GM19463 (cell line): ENCODE measurements around the gene SKI.

ENCODE experiments used
- ATAC-seq: cut with Tn5 transposase; IDR thresholded peaks from one replicate; pipeline ENCODE4 v1.9.1; 2021; ENCODE audit warnings: mild to moderate bottlenecking, moderate library complexity; ENCODE audit not compliant: unreplicated experiment

The SKI gene

DNA sequence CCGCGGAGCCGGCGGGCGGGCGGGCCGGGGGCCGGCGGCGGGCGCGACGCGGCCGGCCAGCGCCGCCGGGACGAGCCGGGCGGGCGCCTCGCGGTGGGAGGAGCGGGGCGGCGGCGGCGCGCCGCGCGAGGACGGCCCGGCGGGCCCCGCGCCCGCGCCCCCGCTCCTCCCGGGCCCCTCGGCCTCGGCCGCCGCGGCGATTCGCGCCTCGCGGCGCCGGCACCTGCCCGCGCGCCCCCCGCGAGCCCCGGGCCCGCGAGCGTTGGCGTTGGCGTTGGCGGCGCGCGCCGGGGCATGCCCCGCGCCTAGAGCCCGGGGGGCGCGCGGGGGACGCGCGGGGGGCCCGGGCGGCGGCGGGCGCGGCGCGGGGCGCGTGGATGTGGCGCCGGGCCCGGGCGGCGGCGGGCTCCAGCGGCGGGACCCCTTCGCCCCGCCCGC, at the start of gene SKI:
TSS of gene SKI (plus strand) at position 163 of the 438 bp plus-strand sequence. CDS start 448 bp downstream, outside the sequence.
- no peak for ATAC-seq

DNA sequence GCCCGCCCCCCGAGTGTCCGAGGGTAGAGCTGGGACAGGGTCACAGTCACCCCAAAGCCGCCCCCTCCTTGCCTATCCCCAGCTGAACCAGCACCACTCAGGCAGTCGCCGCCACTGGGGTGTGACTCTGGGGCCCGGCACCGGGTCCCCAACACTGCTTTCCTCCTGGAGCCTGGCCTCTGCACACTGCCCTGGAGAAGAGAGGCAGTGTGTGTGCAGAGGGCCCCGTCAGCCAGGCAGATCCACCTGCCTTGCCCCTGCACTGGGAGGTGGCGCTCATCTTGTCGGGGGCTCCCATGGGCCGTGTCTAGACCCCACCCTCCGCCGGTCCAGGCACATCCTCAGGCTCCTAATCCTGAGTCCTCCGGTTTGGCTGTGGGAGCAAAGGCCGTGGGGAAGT, 49.2 kb upstream of the SKI start:
- no peak for ATAC-seq

DNA sequence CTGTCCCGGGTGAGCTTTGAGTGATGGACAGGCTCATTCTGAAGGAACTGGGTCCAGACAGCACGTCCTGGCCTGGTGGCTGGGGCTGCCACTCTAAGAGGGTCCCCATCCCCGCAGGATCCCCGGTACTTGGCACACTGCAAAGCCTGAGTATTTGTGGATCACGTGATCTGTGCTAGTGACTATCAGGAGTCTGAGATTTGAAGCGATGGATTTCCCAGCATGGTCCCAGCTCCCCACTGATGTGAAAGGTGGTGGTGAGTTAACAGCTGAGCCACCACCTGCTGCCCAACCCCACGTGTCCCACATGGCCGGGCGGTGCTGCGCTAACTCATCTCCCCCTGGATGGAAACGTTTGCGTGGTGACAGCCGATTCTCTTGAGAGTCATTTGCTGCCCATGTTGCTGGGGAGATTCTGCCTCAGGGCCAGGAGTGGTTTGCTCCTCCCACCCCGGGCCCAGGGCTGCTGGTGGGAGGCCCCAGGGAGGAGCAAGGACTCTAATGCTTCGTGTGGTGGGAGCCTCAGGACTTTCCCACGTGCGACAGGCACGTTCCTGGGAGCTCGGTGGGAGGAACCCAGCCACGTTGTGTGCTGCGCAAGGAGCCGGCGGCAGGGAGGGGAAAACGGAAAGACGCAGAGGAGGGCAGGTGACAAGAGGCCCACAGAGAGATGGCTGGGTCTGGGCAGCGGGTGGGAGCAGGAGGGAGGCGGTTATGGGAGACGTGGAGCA, 48.7 kb upstream of the SKI start:
- ATAC-seq = no peak

DNA sequence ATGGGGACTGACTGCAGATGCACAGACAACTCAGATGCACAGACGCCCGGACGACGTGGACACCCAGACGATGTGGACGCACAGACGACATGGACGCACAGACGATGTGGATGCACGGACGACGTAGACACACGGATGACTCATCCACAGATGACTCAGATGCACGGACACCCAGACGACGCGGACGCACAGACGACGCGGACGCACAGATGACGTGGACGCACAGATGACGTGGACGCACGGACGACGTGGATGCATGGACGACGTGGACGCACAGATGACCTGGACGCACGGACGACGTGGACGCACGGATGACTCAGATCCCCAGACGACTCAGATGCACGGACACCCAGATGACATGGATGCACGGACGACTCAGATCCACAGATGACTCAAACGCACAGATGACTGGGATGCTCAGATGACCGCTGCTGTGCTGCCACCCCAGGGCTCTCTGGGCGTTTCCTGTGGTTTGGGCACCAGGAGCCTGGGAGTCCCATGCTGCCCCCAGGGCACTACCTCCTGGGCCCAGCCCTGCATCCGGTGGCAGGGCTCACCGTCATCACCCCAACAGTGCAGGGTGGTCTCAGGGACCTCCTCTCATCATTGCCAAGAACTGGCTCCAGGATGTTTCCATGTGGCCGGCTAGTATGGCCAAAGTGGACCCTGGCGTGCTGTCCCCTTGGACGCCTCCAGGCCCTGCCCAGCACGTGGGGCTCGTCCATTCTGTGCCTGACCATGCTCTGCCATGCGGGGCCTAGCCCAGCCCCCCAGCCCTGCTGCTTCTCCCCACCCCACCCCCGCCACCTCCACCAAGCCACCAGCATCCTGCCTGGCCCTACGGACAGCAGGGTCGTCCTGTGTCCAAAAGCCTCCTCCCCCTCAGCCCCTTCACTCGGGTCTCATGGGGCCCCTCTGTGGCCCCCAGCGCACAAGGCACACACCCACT, 47.5 kb upstream of the SKI start:
- ATAC-seq = no peak

DNA sequence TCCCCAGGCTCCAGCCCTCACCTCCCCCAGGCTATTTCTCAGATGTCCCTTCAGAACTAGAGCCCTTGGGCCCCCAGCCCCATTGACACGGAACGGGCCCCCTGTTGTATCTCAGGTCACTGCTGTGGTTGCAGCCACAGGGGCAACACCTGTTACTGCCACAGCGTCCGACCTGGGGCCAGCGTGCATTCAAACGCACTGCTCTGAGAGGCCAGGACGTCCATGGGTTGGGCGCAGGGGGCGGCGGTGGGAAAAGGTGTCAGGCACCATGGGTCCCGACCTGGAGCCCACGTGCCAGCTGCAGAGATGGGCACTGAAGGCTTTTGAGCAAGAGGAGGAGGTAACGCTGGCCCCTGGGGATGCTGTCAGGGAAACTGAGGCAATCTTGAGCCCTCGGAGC, 46.8 kb upstream of the SKI start:
- ATAC-seq = no peak

DNA sequence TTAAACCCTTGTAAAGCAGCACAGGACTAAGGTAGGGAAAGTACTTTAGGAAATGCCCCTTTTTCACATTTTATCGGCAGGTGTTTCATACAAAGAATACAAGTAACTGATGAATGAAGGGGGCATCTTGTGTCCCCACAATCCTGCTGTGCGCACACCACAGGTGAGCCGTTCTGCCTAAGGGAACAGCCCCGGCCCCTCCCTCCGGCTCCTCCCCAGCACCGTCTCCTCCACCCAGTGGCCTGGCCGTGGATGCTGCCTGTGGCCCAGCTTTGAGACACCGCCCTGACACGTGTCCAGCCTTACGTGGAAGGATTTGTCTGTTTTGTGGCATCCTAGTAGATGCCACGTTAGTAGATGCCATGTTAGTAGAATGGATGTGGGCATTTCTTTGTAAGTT, 46.4 kb upstream of the SKI start:
- ATAC-seq = no peak

DNA sequence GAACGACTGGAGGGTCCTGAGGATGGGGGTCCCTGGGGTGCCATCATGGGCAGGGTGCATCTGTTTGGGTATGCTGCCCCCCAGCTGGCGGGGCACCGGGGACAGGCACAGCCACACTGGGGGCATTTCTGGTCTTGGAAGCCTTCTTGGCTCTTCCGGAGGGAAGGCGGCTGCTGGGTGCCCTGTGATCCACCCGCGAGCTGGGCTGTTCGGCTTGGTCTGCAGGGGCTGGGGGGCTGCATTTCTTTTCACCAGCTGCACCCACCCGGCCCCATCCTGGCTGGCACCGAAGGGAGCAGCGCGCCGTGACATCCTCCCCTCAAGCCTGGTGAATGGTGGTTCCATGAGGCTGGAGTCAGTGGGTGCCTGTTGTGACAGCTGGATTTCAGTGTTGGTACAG, 45.7 kb upstream of the SKI start:
- no peak for ATAC-seq

DNA sequence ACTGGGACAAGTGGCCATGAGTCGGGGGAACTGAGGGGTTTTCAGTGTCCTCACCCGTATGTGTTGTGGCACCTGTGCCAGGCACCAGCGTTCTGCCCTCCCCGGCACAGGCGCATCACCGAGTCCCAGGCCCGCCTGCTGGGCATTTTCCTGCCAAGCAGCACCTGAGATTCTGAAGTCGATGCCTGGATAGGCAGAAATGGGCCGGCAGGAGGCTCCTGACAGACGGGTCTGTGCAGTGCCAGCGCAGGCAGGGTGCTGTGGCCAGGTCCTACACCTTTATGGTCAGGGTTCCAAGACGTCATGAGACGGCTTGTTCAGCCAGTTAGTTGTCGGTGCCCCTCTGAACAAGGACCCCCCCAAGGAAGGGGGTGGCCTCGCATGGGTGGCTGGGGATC, 44.2 kb upstream of the SKI start:
- ATAC-seq = no peak

DNA sequence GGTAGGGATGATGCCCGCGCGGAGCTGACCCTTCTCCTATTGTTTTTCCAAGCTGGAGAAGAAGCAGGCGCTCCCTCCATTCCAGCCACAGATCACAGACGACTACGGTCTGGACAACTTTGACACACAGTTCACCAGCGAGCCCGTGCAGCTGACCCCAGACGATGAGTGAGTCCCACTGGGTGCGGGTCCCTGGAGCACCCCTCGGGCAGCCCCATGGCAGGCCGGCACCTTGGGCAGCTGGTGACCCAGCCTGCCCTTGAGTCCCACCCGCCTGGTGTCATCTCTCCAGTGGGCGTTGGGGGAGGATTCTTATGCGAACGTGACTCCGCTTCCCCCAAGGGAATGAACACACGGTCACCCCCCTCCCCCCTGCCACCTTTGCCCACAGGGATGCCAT, 43.6 kb upstream of the SKI start:
- ATAC-seq = no peak

DNA sequence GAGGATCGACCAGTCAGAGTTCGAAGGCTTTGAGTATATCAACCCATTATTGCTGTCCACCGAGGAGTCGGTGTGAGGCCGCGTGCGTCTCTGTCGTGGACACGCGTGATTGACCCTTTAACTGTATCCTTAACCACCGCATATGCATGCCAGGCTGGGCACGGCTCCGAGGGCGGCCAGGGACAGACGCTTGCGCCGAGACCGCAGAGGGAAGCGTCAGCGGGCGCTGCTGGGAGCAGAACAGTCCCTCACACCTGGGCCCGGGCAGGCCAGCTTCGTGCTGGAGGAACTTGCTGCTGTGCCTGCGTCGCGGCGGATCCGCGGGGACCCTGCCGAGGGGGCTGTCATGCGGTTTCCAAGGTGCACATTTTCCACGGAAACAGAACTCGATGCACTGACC, 43.2 kb upstream of the SKI start:
- no peak for ATAC-seq

DNA sequence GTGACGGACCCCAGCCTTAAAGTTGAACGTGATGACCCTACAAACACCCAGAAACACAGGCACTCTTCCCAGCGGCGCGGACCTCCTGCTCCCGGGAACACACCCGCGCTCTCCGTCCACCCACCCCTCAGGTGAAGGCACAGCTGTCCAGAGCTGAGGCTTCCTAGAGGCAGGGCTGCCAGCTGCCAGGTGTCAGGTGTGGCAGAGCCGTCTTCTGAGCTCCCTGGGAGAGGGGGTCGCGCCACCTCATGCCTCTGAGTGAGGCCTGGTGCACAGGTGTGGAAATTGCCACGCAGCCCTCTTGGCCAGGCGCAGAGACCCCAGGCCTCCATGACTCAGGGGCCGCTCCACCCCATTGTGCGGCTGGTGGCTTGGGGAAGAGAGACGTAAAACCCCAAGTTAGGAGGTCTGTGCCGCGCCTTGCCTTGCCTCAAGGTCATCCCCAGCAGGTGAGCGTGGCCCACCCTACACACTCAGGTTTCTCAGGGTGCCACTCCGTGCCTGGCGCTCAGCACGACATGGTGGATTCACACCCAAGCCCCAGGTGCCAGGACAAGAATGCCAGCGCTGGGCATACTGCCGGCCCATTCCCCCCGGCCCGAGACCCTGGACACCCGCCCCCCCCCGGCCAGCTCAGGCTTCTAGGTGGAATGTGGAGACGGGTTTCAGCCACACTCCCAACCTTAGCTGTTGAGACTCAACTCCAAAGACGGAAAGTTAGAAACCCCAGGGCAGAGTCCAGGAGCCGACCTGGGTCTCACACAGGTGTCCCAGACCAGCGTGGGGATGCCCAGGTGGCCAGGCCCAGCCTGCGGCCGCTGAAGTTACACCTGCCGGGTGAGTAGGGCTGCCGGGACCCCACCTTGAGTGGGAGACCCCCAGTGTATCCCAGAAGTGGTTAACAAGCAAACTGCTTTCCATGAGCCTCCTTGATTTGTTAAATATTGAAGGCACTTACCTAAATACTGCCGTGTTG, 42.0 kb upstream of the SKI start:
- ATAC-seq = no peak

DNA sequence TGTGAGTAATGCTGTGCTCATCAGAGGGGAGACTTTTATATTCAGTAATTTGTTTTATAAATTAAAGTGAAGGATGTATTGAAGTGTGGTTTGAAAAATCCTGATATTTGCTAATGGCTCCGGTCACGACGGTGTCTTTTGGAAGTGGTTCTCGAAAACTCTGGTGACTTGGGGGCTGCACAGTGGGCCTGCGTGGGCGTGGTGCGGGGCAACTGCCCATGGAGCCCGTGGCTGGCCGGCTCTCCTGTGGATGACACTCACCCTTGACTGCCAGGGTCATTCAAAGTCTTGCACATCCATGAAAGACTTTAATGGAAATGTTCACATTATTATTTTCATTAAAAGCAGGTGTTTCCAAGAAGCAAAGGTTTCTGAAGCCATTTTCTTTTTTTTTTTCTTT, 41.2 kb upstream of the SKI start:
- ATAC-seq = no peak

DNA sequence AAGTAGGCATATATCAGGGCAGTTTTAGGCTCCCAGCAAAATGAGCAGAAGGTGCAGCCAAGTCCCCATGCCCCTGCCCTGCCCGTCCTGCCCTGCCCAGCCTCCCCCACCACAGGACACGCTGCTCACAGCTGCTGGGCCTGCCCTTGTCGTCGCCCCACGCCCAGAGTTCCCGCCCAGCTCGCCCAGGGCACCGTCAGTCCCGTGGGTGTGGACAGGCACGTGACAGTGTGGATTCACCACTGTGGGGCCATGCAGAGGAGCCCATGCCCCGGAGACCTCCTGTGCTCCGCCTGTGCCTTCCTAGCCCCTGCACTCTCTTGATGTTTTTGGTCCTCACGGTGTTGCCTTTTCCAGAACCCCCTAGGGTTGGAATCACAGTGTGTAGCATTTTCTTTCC, 40.5 kb upstream of the SKI start:
- ATAC-seq = no peak

DNA sequence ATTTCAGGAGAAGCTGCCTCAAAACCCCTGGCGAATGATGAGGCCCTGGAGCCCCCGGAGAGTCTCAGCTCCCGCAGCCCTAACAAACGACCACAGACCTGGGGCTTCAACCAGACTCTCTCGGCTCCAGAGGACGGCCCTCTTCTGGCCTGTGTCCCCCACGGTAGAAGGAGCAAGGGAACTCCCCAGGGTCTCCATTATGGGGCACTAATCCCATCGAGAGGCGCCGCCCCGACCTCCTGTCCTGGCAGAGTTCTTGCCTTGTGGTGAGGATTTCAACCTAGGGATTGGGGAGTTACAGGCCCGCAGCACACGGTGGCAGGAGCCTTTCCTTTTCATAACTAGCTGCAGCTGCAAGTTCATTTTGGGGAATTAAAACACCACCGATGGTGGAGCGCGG, 39.8 kb upstream of the SKI start:
- no peak for ATAC-seq

DNA sequence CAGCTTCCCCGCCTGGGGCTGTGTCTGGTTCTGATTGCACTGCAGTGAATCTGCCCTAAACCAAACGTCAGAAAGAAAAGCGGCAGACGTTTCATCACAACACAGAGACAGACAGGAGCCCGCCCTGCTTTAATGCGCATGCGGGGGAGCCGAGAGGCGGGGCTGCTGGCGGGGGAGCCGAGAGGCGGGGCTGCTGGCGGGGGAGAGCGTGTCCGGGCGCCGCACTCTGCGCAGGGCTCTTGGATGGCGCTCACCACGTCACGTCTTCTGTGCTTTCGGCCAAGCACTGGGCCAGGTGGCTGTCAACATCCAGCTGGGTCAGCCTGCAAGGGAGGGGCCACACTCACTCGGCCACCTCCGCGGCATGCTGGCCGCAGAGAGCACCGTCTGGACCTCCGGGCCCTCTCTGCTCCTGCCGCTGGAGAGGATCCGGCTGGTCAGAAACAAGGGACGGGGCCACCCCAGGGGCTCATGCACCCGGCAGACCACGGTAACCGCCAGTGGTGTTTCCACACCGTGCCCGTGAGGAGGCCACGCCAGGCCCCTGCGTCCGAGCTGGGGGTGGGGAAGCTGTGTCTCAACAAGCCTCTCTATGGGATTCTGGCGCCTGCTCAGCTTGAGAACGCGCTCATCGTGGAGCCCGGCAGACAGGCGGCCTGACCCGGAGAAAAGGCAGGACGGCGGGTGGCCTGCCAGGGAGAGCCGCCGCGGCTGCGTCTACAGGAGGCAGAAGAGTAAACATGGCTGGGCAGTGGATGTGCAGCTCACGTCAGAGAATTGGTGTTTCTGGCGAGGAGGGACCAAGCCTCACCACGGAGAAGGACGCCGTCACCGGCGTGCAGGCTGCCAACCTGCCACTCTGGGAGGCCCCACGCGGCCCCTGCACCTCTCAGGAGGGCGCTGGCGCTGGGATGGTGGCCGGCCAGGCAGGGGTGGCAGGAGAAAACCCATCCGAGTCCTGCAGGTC, 38.4 kb upstream of the SKI start:
- peak; percentile 89 for ATAC-seq

DNA sequence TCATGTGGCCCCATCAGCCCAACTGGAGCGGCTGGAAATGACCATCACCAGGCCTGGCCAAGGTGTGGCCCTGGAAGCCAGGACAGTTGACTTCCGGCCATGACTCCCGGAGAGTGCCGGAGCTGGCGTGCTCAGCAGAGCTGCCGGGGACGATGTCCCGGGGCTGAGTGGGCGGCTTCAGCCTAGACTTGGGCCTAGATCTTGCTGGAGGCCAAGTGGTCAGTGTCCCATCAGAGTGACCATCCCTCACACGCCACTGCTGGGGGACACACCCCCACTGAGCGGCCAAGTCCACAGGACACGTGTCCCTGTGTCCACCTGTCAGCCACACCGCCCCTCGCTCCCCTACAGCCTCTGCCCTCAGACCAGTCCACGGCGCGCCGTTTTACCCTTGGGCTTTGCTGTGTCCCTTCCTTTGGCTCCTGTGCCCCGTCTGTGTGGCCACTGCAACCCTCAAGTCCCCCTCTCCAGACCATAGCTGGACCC, 37.6 kb upstream of the SKI start:
- no peak for ATAC-seq

DNA sequence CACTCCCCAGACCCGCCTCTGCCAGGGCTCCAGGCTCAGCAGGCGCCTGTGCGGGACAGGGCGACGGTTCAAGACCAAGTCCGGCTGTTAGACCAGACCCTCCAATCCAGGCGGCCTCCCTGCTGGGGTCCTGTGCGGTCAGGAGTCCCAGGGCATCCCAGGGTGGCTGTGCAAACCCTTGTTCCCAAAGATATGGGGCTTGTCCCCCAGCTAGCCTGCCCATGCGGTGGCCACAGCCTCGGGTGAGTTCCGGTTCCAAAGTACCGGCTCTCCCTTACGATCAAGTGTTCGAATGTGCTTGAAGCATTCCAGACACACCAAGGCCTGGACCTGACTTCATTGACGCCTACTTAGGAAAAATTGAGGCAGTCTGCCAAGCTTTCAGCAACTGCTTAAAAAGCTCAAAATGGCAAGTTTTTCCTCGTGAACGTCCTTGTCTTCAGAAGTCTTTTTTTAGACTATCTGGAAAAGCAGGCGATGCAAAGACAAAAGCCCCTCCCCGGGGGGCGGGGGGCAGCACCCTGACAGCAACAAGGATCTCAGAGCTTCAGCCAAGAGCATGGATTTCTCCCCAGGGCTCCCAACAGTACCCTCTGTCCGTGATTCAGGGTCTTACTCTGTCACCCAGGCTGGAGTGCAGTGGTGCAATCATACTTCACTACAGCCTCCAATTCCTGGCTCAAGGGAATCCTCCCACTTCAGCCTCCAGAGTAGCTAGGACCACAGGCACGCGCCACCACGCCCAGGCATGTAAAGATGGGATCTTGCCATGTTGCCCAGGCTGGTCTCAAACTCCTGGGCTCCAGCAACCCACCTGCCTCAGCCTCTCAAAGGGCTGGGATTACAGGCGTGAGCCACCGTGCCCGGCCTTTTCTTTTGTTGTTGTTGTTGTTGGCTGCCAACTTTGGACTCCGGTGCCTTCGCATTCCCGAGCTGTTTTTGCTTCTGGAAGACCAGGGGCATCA, 35.8 kb upstream of the SKI start:
- no peak for ATAC-seq

DNA sequence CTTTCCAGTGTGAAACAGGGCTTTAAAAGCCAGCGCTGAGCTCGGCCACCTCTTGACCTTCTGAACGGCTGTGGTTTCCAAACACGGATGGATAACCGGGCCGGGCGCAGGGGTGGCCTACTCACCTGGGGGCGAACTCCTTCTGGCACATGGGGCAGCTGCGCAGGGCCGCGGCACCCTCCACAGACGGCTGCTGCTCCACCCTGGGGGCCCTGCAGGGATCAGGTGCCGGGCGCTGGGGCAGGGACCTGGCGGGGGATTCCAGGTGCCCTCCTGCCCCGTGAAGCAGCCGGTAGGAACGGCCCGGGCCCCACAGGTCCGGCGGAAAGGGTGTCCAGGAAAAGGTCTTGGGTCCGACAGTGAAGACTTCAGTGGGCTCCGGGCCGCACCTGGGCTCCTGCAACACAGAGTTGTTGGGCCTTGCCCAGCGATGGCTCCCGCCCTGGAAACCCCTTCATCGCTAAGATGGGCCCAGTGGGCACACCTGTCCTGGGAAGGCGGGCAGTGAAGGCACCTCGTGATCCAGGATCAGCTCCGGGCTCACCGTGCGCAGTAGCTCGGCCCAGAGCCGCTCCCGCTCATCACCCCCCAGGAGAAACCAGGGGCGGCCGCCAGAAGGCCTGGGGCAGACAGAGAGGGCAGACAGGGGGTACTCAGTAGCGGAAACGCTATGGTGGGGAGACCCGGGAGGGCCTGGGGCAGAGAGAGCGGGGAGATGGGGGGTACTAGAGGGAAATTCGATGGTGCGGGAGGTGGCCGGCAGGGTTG, 34.4 kb upstream of the SKI start:
- ATAC-seq = no peak
